Erythroblast (primary cell): Measurements from ENCODE around the gene TUFT1.

Experiments
- GATA1 ChIP-seq: IDR thresholded peaks from 2 replicates; pipeline ENCODE4 v1.6.1; 2011; ENCODE audit warnings: low read depth, mild to moderate bottlenecking, control low read depth, low read length, moderate library complexity
- POLR2A ChIP-seq: IDR thresholded peaks from 2 replicates; pipeline ENCODE4 v1.6.1; 2011; ENCODE audit warnings: mild to moderate bottlenecking, low read length

GRCh38 chr1:151585622-151586021 is 45.5 kb downstream of the TUFT1 start:
- TF ChIP-seq POLR2A (no peak), GATA1 (no peak)
